GM12891 (cell line): ENCODE results near the gene MOCOS.

ENCODE experiments used
- POLR2A ChIP-seq: IDR thresholded peaks from 2 replicates; pipeline ENCODE4 v1.6.1; 2011; ENCODE audit warnings: low read depth, low read length, control low read depth
- POLR2AphosphoS5 ChIP-seq: IDR thresholded peaks from 2 replicates; pipeline ENCODE4 v1.6.1; 2011; ENCODE audit warnings: low read depth, low read length, control low read depth
- POU2F2 ChIP-seq: IDR thresholded peaks from 2 replicates; pipeline ENCODE4 v1.6.1; 2011; ENCODE audit warnings: low read depth, mild to moderate bottlenecking, control low read depth, low read length, moderate library complexity
- SPI1 ChIP-seq: IDR thresholded peaks from 2 replicates; pipeline ENCODE4 v1.6.1; 2011; ENCODE audit warnings: low read depth, low read length, control low read depth

- TF ChIP-seq POLR2A = no peak
- no peak for TF ChIP-seq POLR2AphosphoS5
- TF ChIP-seq SPI1 = no peak
- no peak for TF ChIP-seq POU2F2
These were observed 97.5 kb downstream of the MOCOS start for GRCh38 chr18:36284671-36285295.
